Glomerular visceral epithelial cell (primary cell): ENCODE data around the gene KIF4A.

Experiments
- DNase-seq: peaks from one replicate; pipeline ENCODE4 v3.0.0-alpha.2; 2016; ENCODE audit errors: extremely low spot score

The KIF4A gene

DNA sequence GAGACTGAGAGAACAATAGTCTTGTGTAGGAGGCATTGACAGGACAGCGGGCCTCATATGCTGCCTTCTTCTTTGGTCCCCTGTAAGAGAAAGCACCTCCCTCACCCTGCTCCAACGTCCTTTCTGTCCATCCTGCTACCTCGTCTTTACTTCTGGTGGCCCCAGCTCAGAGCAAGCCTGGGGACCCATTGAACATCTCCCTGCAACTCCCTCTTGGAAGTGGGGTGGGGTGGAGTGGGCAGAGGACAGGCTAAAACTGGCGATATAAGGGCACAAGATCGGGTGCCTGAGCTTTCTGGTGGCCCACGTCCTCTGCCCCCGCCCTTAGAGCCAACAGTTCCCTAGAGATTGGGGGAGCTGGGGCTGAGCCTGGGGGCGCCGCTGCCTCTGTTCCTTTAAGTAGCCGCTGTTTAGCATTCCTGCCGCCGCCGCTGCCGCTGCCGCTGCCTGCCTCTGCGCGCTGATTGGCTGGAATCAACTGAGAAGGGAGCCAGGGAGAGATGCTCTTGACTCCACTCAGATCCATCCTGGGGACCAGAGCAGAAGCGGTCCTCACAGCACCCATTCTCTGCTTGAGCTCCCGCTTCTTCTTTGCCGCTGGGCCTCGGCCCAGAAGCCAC, 154.5 kb downstream of the KIF4A start, which contains the start of gene DLG3:
DLG3 (plus strand) TSS at position 510 of the 620 bp plus-strand sequence. CDS start 367 bp downstream, outside the sequence.
- peak; percentile 29 for DNase-seq

DNA sequence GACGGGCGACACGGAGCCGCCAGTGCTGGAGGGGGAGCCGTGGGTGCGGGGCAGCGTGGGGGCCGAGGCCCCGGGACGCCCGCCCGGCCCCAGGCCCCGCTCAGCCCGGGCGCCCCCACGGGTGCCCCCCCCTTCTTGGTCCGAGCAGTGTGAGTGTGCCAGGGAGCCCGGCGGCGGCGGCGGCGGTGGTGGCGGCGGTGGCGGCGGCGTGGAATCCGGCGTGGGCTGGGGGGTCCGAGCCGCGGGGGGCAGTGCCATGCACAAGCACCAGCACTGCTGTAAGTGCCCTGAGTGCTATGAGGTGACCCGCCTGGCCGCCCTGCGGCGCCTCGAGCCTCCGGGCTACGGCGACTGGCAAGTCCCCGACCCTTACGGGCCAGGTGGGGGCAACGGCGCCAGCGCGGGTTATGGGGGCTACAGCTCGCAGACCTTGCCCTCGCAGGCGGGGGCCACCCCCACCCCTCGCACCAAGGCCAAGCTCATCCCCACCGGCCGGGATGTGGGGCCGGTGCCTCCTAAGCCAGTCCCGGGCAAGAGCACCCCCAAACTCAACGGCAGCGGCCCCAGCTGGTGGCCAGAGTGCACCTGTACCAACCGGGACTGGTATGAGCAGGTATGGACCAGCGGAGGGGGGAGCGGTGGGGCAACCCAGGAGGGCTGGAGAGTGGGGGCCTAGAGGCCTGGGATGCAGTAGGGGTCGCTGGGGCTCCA, 155.2 kb downstream of the KIF4A start:
- DNase-seq = no peak

DNA sequence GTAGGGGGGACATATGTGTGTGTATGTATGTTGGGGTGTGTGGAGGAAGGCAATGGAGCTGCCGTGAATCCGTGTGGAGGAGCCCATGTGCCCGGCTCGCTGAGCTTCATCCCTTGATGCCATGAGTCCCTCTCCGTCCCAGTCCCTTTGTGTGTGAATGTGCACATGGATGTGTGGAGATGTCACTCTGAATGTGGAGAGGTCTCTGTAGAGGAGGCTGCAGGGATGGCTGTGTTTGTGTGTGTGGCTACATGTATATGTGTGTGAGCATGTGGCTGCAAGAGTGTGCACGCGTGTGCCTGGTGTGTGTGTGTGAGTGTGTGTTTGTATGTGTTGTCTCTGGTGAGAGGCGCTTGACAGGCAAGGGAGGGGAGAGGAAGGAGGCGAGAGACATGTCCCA, 156.0 kb downstream of the KIF4A start:
- DNase-seq = no peak

DNA sequence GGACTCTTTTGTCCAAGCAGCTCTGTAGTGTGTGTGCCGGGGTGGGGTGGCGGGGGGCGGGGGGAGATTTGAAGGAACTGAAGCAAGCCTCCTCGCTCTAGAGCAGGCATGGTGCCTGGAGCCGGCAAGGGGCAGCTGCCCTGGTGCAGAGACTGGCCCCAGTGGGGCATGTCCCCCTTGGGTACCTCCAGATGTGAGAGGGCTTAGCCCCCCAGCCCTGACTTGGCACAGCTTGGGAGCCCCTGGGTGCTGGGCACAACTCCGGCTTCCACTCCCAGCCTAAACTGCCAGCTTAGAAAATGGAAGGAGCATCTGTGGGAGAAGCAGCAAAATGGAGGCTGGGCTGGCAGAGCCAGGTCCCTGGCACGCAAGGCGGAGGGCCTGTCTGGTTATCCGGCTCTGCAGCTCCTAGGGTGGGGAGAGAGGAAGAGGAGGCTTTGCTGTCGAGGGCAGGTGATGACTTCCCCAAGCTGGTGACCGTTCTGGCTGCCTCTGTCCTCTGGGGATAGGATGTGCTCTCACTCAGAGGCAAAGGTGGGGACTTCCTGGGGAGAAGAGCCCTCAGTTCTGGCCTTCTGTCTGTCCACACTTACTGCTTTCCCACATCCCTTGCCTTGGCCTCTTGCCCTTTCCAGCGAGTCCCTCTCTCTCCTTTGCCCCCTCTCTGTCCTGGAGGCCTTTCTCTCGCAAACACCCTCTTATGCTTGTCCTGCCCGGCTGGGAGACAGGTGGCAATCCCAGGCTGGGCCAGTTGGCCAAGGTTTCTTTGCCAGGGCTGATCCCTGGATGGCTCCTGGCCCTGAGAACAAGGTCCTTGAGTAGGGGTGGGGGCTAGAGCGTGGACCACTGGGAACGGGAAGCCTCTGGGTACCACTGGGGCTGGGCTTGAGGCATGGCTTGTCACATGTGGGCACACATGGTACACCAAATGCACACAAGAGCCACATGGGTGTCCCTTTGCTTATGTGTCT, 156.8 kb downstream of the KIF4A start:
- DNase-seq = no peak

DNA sequence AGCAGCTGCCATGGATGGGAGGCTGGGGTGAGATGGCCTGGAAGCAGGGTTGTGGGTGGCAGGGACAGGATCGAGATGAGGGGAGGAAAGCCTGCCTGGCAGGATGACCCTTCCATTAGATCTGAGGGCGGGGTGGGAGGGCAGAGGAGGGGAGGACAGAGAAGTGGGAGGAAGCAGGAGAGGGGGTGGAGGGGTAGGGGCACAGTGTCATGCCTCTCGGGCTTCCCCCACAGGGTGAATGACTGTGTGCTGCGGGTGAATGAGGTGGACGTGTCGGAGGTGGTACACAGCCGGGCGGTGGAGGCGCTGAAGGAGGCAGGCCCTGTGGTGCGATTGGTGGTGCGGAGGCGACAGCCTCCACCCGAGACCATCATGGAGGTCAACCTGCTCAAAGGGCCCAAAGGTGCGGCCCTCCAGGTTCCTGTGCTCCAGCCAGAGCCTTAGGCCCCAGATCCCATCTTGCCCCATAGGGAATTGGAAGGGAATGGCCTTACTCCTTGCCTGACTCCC, 159.6 kb downstream of the KIF4A start:
- DNase-seq = no peak

DNA sequence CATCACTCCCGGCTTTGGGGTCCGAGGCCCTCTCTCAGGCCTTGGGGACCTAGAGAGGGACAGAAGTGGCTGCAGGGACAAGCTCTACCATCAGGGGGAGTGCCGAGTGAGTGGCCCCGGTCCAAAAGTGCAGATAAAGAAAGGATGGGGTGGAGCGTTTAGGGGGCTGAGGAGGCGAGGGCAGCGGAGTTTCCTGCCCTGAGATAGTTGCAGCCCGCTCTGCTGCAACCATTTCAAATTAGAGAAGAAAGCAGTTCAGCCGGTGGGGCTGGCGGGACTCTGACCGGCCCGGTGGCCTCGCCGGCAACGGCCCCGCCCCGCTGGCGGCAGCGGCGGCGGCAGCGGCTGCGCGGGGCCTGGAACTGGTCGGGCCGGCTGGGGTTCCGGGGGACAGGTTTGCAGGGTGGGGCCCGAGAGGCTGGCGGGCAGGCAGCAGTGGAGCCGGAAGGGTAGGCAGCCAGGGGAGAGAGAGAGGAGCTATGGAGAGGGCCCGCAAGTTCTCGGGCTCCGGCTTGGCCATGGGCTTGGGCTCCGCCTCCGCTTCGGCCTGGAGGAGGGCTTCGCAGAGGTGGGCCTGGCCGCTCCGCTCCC, 162.3 kb downstream of the KIF4A start:
- DNase-seq = peak; percentile 47

DNA sequence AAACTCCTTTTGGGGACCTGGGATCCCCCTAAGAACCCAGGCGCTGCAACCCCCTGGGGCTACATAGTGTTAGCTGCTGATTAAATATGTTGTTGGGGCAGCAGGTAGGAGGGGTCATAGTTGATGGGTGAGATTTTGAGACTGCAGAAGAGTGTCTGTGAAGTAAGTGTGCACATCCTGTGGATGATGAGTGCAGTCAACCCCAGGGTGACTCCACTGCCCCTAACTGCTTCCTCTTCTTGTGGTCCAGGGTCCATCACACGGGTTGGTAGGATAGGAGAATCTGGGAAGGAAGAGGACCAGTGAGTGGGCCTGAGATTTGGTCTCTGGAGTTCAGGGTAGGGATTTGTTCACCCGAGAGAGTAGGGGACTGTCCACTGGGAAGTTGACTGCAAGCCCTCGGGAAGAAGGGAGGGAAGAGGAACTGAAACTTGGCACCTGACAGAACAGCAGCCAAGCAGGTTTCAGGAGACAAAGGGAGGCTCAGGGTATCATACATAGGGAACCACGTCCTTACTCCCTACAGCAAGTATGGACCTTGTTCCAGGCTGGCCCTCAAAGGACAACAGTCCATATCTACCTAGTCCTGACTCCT, 163.2 kb downstream of the KIF4A start:
- DNase-seq = no peak

DNA sequence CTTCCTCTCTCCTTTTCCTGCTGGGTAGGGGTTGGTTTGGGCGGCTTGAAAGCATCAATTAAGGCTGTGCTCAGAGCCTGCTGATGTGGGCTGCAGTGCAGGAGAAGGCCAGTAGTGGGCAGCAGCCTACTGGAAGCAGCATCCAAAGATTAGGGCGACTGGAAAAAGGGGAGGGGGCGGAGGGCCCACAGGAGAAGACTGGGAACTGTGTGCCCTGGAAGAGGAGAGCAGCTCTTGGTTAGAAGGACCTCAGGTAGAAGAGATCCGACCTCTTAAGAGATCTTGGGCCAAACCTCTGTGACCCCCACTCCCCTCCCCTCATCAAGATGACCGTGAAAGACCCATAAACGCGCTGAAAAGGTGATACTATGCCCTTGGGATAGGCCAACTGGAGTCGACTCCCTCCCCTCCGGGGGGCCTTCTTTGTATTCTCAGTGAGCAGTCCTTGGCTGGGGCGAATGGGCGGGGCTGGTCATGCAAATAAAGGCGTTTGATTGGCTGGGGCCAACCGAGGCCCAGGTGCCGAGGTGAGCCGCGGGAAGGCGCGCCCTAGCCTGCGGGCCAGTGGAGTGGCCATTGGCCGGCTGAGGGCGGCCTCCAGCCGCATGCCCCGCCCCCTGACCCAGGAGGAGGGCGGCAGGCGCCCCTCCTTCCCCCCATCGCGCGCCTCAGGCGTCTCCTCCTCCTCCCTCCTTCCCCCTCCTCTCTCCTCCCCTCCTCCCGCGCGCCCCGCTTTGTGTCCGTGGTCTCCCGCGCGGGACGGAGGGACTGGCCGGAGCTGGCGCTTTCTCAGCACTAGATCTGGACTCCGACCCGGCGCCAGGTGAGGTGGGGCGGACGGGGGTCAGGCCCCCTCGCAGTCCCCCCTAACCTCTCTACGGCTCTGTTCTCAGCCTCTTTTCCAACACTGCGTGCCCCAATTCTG, 164.8 kb downstream of the KIF4A start:
- peak; percentile 83 for DNase-seq

DNA sequence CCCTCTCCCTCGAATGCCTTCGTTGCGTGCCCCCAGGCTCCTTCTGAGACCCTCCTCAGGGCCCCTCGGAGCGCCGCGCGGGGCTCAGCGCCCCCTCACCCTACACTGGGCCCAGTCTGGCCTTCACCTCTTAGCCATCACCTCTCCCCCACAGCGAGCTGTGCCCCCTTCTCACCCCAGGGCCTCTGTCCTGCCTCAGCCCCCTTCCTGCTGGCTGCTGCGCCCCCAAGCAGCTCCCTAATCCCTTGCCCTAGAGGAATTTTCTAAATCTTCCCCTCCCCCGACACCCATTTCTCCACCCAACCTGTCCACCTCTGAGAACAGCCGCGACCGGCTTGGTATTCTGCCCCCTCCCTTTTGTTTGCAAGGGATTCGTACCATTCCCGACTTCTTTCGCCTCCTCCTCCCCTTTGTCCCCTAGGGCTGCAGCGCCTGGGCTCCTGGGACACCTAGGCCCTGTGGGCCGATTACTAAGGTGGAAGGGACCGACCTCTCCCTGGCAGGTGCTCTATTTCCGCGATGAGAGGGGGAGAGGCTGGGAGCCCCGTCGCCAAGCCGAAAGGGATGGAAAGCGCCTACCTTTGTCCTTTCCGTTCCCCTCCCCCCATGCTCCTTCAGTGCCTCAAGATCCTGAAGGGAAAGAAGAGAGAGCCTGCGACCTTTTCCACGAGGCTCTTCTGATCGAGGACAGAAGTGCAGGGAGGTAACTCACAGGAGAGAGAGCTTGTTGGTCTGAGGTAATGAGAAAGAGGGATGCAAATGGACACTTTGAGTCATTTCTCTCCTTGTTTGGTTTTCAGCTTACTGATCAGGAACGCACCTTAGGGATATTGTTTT, 165.7 kb downstream of the KIF4A start:
- DNase-seq = no peak

DNA sequence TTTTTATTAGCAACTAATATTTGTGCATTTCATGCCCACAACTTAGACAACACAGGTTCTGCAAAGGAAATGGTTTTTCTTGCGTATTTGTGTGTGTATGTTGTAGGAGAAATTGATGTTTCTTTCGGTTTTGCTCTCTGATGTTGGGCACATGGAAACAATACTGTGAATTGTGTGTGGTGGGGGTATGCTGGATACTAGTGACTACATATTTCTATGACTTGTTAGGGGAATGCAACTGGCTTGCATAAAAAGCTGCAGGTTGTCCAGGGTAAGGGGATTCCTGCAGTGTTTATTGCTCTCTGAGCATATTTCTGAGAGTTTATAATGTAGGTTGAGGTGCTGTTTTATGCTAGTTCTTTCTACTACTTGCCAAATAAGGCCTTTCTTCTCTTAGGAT, 166.4 kb downstream of the KIF4A start:
- no peak for DNase-seq

DNA sequence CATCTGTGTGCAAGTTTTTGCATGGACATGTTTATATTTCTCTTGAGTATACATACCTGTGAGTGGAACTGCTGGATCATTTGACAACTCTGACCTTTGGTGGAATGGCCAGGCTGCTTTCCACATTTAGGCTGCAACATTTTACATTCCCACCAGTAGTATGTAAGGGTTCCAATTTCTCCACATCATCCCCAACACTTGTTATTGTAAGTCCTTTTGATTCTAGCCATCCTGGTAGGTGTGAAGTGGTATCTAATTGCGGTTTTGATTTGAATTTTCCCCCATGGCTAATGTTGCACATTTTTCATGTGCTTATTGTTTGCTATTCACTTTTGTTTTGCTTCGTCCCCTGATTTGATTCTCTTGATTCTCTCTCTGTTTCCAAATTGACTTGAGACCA, 171.1 kb downstream of the KIF4A start:
- no peak for DNase-seq

DNA sequence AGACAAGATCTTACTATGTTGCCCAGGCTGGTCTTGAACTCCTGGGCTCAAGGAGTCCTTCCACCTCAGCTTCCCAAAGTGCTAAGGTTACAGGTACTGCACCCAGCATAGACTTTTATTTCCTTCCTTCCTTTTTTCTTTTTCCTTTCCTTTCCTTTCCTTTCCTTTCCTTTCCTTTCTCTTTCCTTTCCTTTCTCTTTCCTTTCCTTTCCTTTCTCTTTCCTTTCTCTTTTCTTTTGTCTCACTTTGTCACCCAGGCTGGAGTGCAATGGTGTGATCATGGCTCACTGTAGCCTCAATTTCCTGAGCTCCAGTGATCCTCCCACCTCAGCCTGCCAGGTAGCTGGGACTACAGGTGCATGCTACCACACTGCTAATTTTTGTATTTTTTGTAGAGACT, 174.1 kb downstream of the KIF4A start:
- no peak for DNase-seq

DNA sequence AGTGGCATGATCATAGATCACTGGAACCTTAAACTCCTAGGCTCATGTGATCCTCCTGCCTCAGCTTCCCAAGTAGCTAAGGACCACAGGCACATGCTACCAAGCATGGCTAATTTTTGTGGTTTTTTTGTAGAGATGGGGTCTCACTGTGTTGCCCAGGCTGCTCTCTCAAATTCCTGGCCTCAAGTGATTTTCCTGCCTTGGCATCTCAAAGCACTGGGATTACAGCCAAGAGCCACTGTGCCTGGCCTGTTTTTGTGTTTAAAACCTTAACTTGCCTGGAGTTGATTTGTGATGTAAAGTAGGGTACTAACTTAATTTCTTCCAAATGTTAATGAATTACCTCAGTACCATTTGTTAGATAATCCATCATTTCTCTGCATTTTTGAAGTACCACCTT, 177.1 kb downstream of the KIF4A start:
- DNase-seq = no peak

DNA sequence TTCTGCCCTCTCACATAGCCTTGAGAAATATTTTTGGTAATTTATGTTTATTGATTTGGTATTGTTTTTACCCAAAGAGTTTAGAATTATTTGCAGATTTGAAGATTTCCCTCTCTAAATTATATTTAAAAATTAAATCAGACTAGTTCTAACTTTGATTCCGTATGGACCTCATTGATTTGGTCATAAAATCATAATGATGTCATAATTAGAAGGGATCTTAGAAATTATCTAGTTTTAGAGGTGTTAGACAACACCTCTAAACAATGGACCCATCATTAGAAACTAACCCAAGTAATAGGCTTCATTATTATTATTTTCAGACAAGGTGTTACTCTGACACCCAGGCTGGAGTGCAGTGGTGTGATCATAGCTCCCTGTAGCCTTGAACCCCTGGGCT, 178.8 kb downstream of the KIF4A start:
- DNase-seq = no peak
